Hematopoietic multipotent progenitor cell (in vitro differentiated cells): ENCODE measurements around the gene IGF1R. TPM values are rescaled to one million over a fixed set of nuclear protein-coding genes. Genes with fewer than 3 reads are reported as not detected.
A peak's percentile ranks its signal among the peaks of the same experiment; 100 is the strongest.

Experiments
- DNase-seq, 3 donors: peaks; one replicate each; pipeline ENCODE4 v3.0.0-alpha.2; 2011 to 2015; ENCODE audit warnings: low read depth in 2 of 3, low spot score in 2 of 3
- total RNA-seq: library from RNA; depleted of rRNA; stranded (reverse); fragments of >200 nt; gene quantifications from one replicate; pipeline ENCODE4 v1.2.3, GENCODE V29; 2012

The IGF1R gene
- total RNA-seq, 1 donor, result 81.9 TPM

- no peak for DNase-seq
Measured at GRCh38 chr15:98872774-98873173, 224.4 kb downstream of the IGF1R start.

- DNase-seq, result peak in 1 of 3 donors; percentile 61
Measured at GRCh38 chr15:98873441-98874218, 225.3 kb downstream of the IGF1R start.

DNA sequence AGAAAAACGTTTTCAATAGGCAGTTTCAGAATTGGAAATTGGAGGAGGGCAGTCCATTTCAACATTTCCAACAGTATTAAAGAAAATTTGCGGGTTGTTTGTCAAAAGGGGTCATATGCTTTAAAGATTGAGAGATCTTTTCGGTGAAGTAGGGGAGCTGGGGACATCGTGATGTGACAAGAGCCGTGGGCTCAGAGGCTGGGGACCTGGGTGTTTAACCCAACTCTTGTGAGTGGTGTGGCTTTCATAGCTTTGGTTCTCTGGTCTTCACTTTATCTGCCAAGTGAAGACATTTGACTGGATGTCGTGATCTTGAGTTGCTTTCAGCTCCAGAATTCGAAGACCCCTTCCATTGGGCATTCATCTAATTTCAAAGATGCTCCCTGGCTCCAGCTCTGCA is 226.0 kb downstream of the IGF1R start:
- no peak for DNase-seq

DNA sequence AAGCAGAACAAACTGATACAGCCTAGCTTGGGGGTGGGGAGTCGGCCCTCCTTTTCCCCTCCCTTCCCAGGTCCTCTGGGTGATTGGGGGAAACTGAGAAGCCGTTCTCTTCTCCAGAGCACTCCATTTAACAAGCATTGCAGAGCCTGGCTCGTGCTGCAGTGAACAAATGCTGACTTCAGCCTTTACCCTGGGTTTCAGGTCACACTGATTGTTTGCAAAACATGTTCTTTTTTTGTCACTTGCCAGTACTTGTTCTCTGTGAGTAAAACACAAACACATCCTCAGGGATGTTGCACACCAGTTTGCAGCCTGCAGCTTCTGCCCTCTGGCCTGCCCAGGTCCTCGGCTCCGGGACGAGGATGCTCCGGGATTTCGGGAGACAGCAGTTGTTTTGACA is 226.4 kb downstream of the IGF1R start:
- DNase-seq, result no peak

DNA sequence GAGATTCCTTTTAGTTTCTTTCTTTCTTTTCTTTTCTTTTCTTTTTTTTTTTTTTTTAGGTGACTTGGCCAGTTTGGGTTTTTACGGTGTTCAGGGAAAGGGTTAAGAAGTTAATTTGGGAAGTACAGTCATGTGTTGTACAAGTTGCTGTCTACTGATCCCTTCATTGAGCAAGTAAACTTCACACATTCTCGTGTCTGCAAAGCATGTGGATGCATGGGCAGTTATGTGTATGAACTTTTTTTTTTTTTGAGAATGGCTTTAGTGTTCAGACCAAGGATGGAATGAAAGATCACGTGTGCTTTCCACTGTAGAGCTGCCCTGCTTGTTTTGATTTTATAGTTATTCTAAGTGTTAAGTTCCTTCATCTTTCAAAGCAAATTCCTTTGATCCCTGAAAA is 227.0 kb downstream of the IGF1R start:
- DNase-seq, result no peak

- DNase-seq, result no peak
Measured at GRCh38 chr15:98876451-98877369, 228.4 kb downstream of the IGF1R start.

GRCh38 chr15:98878172-98878571 is 229.8 kb downstream of the IGF1R start:
- DNase-seq, result no peak

DNA sequence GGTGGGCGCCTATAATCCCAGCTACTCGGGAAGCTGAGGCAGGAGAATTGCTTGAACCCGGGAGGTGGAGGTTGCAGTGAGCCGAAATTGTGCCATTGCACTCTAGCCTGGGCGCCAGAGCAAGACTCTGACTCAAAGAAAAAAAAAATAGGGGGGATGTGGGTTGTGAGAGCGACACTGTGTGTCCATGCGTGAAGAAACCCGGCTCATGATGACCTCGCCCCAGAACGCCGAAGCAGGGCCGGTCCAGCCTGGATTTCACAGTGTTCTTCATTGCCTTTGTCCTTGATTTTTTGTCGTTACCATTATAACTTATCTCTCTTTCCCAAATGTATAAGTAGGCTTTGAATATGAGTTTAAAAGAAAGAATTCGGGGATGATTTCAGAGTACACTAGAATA is 230.5 kb downstream of the IGF1R start:
- no peak for DNase-seq

GRCh38 chr15:98881526-98882520 is 233.5 kb downstream of the IGF1R start:
- peak in 2 of 3 donors; percentile 48 to 66 for DNase-seq

GRCh38 chr15:98883478-98883877 is 235.1 kb downstream of the IGF1R start:
- DNase-seq, result no peak

GRCh38 chr15:98884894-98885293 is 236.6 kb downstream of the IGF1R start:
- no peak for DNase-seq

DNA sequence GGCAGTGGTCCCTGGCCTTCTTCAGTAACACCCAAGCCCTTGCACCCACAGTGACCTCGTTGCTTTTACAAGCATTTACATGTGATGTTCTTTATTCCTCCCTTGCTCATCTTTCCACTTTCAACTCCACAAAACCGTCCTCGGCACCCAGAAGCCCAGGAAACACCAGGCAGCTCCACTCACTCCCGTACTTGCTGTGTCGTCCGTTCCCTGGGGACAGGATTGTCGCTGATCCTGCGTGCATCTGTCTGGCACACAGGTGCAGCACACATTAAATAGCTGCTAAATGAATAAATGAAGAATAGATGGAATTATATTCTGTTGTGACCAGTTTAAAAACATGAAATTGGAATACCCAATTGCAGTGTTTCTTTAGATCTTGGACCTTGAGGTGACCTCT is 239.6 kb downstream of the IGF1R start:
- no peak for DNase-seq

GRCh38 chr15:98888820-98889479 is 240.6 kb downstream of the IGF1R start:
- no peak for DNase-seq

GRCh38 chr15:98889930-98890695 is 241.8 kb downstream of the IGF1R start:
- DNase-seq, result no peak

DNA sequence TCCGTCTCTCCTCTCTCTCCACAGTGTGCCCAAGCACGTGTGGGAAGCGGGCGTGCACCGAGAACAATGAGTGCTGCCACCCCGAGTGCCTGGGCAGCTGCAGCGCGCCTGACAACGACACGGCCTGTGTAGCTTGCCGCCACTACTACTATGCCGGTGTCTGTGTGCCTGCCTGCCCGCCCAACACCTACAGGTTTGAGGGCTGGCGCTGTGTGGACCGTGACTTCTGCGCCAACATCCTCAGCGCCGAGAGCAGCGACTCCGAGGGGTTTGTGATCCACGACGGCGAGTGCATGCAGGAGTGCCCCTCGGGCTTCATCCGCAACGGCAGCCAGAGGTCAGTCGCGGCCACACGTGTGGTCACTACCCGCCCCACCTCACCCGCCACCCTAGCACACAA is 243.0 kb downstream of the IGF1R start:
- DNase-seq, result no peak

DNA sequence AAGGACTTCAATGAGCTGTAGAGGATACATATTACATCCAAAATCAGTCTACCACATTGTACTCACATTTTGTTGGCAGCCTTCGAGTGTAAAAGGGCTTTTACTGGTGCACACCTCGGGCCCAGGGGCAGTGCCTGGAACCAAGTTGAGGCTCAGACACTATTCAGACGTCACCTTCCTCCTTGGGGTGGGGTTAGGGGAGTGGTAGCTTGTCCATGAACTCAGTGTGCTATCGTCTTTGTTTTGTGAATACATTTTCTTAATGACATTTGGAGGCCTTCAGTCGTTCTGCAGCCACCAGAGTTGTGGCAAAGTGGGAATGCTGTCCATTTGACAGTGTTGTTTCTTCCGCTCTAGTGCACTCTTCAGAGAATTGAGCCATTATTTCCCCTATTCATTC is 245.1 kb downstream of the IGF1R start:
- no peak for DNase-seq

- DNase-seq, result no peak
Measured at GRCh38 chr15:98894312-98894711, 246.0 kb downstream of the IGF1R start.

DNA sequence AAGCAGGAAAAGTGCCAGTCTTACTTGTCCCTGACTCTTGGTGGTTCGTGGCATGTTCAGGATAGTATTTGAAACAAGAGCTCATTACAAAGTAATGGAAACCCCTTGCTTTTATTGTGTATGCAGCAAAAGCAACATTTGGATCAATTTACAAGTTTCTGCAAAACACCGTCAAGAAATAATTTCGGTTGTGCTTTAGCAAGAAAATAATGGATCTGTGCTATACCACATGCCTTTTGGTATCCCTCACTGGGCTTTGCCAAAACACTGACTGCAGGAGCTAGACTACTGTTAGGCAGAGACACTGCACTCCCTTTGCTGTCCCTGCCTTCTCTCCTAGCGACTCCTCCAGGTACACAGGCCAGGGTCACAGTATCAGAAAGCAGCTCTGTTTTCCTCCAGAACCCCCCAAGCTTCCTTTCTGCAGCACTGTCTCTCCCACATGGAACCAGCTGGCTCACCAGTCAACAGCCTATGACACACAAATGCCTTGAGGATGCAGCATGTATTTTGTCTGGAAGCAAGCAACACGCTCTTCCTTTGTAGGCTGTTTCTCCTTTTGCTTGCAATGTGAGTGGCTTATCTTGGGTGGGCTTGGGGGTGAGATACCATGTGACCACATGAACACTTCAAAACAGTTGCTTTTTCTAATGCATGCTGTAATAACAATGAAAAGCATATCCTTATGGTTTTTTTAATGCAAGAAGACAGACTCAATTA is 247.8 kb downstream of the IGF1R start:
- DNase-seq, result no peak
